Measurements from ENCODE around the gene GRHL3.
"Not testable (repeated sequence)": the region's sequence is repeated elsewhere in the genome, so short reads cannot be mapped to it uniquely, and the experiment has no call there.

Gene GRHL3

DNA sequence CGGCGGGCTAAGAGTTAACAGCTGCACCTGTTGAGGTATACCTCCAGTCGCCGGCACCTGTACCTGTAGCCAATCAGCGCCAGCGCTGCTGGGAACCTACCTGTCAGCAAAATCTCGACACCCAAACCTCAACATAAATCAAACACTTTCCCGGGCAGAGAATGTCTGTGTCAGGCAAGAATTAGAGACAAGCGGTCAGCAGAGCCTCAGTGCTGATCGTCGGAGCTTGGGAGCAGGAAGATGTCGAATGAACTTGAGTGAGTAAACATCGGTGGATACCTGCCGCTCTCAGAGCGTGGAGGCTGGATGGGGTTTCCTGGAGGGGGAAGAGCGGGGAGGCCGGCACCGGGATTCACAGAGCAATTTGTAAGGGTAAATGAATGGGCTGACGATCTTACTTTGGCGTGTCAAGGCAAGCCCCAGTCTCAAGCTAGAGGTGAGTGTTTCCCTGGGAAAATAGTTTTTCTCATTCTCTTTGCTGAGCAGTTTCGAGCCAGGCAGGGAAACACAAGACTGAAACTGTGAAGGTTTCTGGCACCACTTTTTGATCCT is at the start of gene GRHL3:
Gene GRHL3, plus strand, starts transcription at position 46 of the 552 bp plus-strand sequence. Its CDS starts 195 bp downstream, at position 241.
- Histone ChIP-seq H3K9ac (ENCODE audit: low read depth in 1 of 2, low read length in 2 of 2) (peak within 1 kb of the TSS; percentile 22 to 30), H3K27ac (ENCODE audit: low read depth, low read length) (no peak within 1 kb of the TSS), H3K9me3 (ENCODE audit: control insufficient read depth in 1 of 2, low read length in 2 of 2) (no peaks in the 10 kb centered on the region), H3K4me1 (ENCODE audit: control insufficient read depth in 1 of 2, insufficient read depth in 2 of 2, low read length in 2 of 2) (peaks cover 23 to 32% of the 10 kb centered on the region in 2 donors), H3K4me3 (ENCODE audit: low read depth in 1 of 2, low read length in 2 of 2) (peak within 1 kb of the TSS; percentile 41 to 43), H3K36me3 (ENCODE audit: control insufficient read depth in 1 of 2, insufficient read depth in 2 of 2, low read length in 2 of 2) (no peaks in the 10 kb centered on the region), H3K27me3 (ENCODE audit: control insufficient read depth in 1 of 2, insufficient read depth in 2 of 2, low read length in 2 of 2) (peaks cover 5 to 11% of the 10 kb centered on the region in 2 donors)

GRCh38 chr1:24274203-24275103 is 44.7 kb upstream of the GRHL3 start:
- H3K4me3 ChIP-seq (ENCODE audit: low read depth in 1 of 2, low read length in 2 of 2); H3K27me3 ChIP-seq (ENCODE audit: control insufficient read depth in 1 of 2, insufficient read depth in 2 of 2, low read length in 2 of 2); H3K36me3 ChIP-seq (ENCODE audit: control insufficient read depth in 1 of 2, insufficient read depth in 2 of 2, low read length in 2 of 2); H3K27ac ChIP-seq (ENCODE audit: low read depth, low read length); H3K9ac ChIP-seq (ENCODE audit: low read depth in 1 of 2, low read length in 2 of 2); H3K9me3 ChIP-seq (ENCODE audit: control insufficient read depth in 1 of 2, low read length in 2 of 2); H3K4me1 ChIP-seq (ENCODE audit: control insufficient read depth in 1 of 2, insufficient read depth in 2 of 2, low read length in 2 of 2): not testable (repeated sequence)

DNA sequence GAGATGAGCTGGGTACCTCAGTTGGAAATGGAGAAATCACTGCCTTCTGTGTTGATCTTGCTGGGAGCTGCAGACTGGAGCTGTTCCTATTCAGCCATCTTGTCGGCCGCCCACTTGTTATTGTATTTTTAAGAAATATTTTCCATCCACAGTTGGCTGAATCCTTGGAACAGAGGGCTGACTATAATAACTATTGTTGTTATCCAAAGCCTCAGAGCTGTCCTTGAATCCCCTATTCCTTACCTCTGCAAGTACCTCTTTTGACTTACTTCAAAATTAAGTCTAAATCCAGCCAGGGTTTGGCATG is 44.1 kb upstream of the GRHL3 start:
- Histone ChIP-seq H3K9me3 (ENCODE audit: control insufficient read depth in 1 of 2, low read length in 2 of 2) (no peaks in the 10 kb centered on the region), H3K36me3 (ENCODE audit: control insufficient read depth in 1 of 2, insufficient read depth in 2 of 2, low read length in 2 of 2) (no peaks in the 10 kb centered on the region), H3K4me1 (ENCODE audit: control insufficient read depth in 1 of 2, insufficient read depth in 2 of 2, low read length in 2 of 2) (peaks cover 5 to 8% of the 10 kb centered on the region in 2 donors), H3K27ac (ENCODE audit: low read depth, low read length) (no peak overlapping the region), H3K9ac (ENCODE audit: low read depth in 1 of 2, low read length in 2 of 2) (no peak overlapping the region), H3K4me3 (ENCODE audit: low read depth in 1 of 2, low read length in 2 of 2) (no peak overlapping the region), H3K27me3 (ENCODE audit: control insufficient read depth in 1 of 2, insufficient read depth in 2 of 2, low read length in 2 of 2) (no peaks in the 10 kb centered on the region)

GRCh38 chr1:24275510-24275909 is 43.6 kb upstream of the GRHL3 start:
- H3K36me3 ChIP-seq (ENCODE audit: control insufficient read depth in 1 of 2, insufficient read depth in 2 of 2, low read length in 2 of 2), result no peaks in the 10 kb centered on the region
- no peaks in the 10 kb centered on the region for H3K9me3 ChIP-seq (ENCODE audit: control insufficient read depth in 1 of 2, low read length in 2 of 2)
- no peak overlapping the region for H3K4me3 ChIP-seq (ENCODE audit: low read depth in 1 of 2, low read length in 2 of 2)
- no peaks in the 10 kb centered on the region for H3K27me3 ChIP-seq (ENCODE audit: control insufficient read depth in 1 of 2, insufficient read depth in 2 of 2, low read length in 2 of 2)
- no peak overlapping the region for H3K27ac ChIP-seq (ENCODE audit: low read depth, low read length)
- H3K9ac ChIP-seq (ENCODE audit: low read depth in 1 of 2, low read length in 2 of 2), result no peak overlapping the region
- H3K4me1 ChIP-seq (ENCODE audit: control insufficient read depth in 1 of 2, insufficient read depth in 2 of 2, low read length in 2 of 2), result peaks cover 5 to 8% of the 10 kb centered on the region in 2 donors

DNA sequence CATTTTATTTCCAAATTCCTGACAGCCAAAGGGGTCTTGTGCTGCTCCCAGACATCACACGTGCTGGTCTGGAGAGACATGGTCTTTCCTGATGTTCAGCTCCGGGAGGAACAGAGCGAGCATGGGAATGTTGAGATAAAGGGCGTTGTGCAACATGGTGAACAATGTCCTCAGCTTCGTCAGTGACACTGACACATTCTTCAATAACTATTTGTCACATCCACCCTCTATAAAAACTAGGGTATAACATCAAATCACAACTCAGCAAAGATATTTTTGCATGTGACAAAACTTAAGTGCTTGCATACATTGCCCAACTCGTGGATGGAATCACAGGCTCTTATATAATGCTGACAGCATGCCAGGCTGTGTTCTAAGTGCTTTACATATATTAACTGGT is 42.4 kb upstream of the GRHL3 start:
- Histone ChIP-seq H3K9me3 (ENCODE audit: control insufficient read depth in 1 of 2, low read length in 2 of 2) (no peaks in the 10 kb centered on the region), H3K27ac (ENCODE audit: low read depth, low read length) (no peak overlapping the region), H3K4me1 (ENCODE audit: control insufficient read depth in 1 of 2, insufficient read depth in 2 of 2, low read length in 2 of 2) (peaks cover 5 to 8% of the 10 kb centered on the region in 2 donors), H3K36me3 (ENCODE audit: control insufficient read depth in 1 of 2, insufficient read depth in 2 of 2, low read length in 2 of 2) (no peaks in the 10 kb centered on the region), H3K4me3 (ENCODE audit: low read depth in 1 of 2, low read length in 2 of 2) (no peak overlapping the region), H3K9ac (ENCODE audit: low read depth in 1 of 2, low read length in 2 of 2) (peak overlapping the region in 1 of 2 donors; percentile 5), H3K27me3 (ENCODE audit: control insufficient read depth in 1 of 2, insufficient read depth in 2 of 2, low read length in 2 of 2) (no peaks in the 10 kb centered on the region)

DNA sequence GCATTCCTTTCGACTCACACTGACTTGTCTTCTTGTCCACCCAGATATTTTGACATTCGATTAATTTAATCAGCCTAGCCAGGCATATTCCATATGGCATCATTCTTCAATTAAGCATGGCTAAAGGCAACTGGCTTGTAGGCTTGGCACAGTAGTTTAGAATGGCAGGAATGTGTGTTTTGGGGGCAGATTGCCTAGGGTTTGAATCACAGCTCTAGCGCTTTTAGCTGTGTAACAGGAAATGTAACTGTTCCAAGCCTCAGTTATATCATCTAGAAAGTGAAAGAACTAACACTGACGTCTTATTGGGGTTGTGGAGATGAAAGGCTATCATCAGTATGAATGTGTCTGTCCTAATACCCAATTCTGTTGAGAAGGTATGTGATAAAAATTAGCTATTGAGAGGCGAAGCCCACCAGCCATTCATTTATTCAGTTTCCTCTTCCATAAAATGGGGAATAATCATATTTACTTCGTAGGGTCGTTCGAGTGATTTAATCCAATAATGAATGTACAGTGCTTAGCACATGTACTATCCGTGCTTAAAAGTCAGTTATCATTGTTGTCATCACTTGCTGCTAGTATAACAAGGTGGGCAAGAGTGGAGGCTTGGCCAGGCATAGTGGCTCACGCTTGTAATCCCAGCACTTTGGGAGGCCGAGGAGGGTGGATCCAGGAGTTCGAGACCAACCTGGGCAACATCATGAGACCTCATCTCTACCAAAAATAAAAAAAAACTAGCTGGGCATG is 41.6 kb upstream of the GRHL3 start:
- peak overlapping the region in 1 of 2 donors; percentile 5 for H3K9ac ChIP-seq (ENCODE audit: low read depth in 1 of 2, low read length in 2 of 2)
- H3K27ac ChIP-seq (ENCODE audit: low read depth, low read length), result no peak overlapping the region
- no peak overlapping the region for H3K4me3 ChIP-seq (ENCODE audit: low read depth in 1 of 2, low read length in 2 of 2)
- H3K9me3 ChIP-seq (ENCODE audit: control insufficient read depth in 1 of 2, low read length in 2 of 2), result no peaks in the 10 kb centered on the region
- peaks cover 5 to 8% of the 10 kb centered on the region in 2 donors for H3K4me1 ChIP-seq (ENCODE audit: control insufficient read depth in 1 of 2, insufficient read depth in 2 of 2, low read length in 2 of 2)
- H3K36me3 ChIP-seq (ENCODE audit: control insufficient read depth in 1 of 2, insufficient read depth in 2 of 2, low read length in 2 of 2), result no peaks in the 10 kb centered on the region
- H3K27me3 ChIP-seq (ENCODE audit: control insufficient read depth in 1 of 2, insufficient read depth in 2 of 2, low read length in 2 of 2), result no peaks in the 10 kb centered on the region

DNA sequence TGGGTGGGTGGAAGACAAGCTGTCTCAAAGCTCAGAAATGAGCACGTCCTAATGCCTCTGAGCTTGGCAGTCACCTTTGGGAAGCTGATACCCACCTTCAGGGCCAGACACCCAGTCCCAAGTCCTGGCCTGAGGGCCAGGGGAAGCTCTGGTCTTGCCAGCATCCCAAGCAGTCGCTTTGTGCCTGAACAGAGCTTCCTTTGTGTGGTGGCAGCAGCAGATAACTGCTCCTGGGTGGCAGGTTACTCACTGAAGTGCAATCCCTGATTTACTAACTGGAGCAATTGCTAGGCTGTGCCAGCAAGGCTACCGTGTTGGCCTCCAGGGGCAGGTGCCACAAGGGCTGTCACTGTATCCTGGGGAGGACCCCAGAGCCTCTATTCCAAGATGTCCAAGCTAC is 40.4 kb upstream of the GRHL3 start:
- no peak overlapping the region for H3K9ac ChIP-seq (ENCODE audit: low read depth in 1 of 2, low read length in 2 of 2)
- no peaks in the 10 kb centered on the region for H3K27me3 ChIP-seq (ENCODE audit: control insufficient read depth in 1 of 2, insufficient read depth in 2 of 2, low read length in 2 of 2)
- no peak overlapping the region for H3K4me3 ChIP-seq (ENCODE audit: low read depth in 1 of 2, low read length in 2 of 2)
- no peaks in the 10 kb centered on the region for H3K9me3 ChIP-seq (ENCODE audit: control insufficient read depth in 1 of 2, low read length in 2 of 2)
- H3K4me1 ChIP-seq (ENCODE audit: control insufficient read depth in 1 of 2, insufficient read depth in 2 of 2, low read length in 2 of 2), result peaks cover 10 to 11% of the 10 kb centered on the region in 2 donors
- H3K27ac ChIP-seq (ENCODE audit: low read depth, low read length), result no peak overlapping the region
- H3K36me3 ChIP-seq (ENCODE audit: control insufficient read depth in 1 of 2, insufficient read depth in 2 of 2, low read length in 2 of 2), result no peaks in the 10 kb centered on the region

GRCh38 chr1:24279590-24280232 is 39.4 kb upstream of the GRHL3 start:
- H3K36me3 ChIP-seq (ENCODE audit: control insufficient read depth in 1 of 2, insufficient read depth in 2 of 2, low read length in 2 of 2), result no peaks in the 10 kb centered on the region
- H3K27ac ChIP-seq (ENCODE audit: low read depth, low read length), result no peak overlapping the region
- peaks cover 11 to 13% of the 10 kb centered on the region in 2 donors for H3K4me1 ChIP-seq (ENCODE audit: control insufficient read depth in 1 of 2, insufficient read depth in 2 of 2, low read length in 2 of 2)
- H3K9ac ChIP-seq (ENCODE audit: low read depth in 1 of 2, low read length in 2 of 2), result no peak overlapping the region
- H3K9me3 ChIP-seq (ENCODE audit: control insufficient read depth in 1 of 2, low read length in 2 of 2), result no peaks in the 10 kb centered on the region
- no peak overlapping the region for H3K4me3 ChIP-seq (ENCODE audit: low read depth in 1 of 2, low read length in 2 of 2)
- H3K27me3 ChIP-seq (ENCODE audit: control insufficient read depth in 1 of 2, insufficient read depth in 2 of 2, low read length in 2 of 2), result no peaks in the 10 kb centered on the region

- H3K4me3 ChIP-seq (ENCODE audit: low read depth in 1 of 2, low read length in 2 of 2), result no peak overlapping the region
- H3K9me3 ChIP-seq (ENCODE audit: control insufficient read depth in 1 of 2, low read length in 2 of 2), result no peaks in the 10 kb centered on the region
- H3K4me1 ChIP-seq (ENCODE audit: control insufficient read depth in 1 of 2, insufficient read depth in 2 of 2, low read length in 2 of 2), result peaks cover 11 to 13% of the 10 kb centered on the region in 2 donors
- H3K9ac ChIP-seq (ENCODE audit: low read depth in 1 of 2, low read length in 2 of 2), result no peak overlapping the region
- no peaks in the 10 kb centered on the region for H3K36me3 ChIP-seq (ENCODE audit: control insufficient read depth in 1 of 2, insufficient read depth in 2 of 2, low read length in 2 of 2)
- no peak overlapping the region for H3K27ac ChIP-seq (ENCODE audit: low read depth, low read length)
- no peaks in the 10 kb centered on the region for H3K27me3 ChIP-seq (ENCODE audit: control insufficient read depth in 1 of 2, insufficient read depth in 2 of 2, low read length in 2 of 2)
Observed at GRCh38 chr1:24281591-24281990, 37.6 kb upstream of the GRHL3 start.

DNA sequence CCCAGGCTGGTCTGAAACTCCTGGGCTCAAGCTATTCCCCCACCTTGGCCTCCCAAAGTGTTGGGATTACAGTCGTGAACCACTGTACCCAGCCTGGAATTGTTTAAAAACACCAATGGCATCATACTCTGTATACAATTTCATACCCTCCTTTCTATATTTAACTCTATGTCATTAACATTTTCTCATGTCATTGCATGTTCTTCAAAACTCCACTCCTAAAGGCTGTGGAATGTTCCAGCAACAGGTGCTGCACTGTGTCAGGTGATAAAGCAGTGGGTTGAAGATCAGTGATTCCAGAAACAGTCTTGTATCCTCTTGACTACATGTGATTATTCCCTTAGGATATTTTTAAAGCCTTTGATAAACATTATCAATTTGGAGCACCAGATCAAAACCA is 36.7 kb upstream of the GRHL3 start:
- Histone ChIP-seq H3K36me3 (ENCODE audit: control insufficient read depth in 1 of 2, insufficient read depth in 2 of 2, low read length in 2 of 2) (no peaks in the 10 kb centered on the region), H3K27ac (ENCODE audit: low read depth, low read length) (no peak overlapping the region), H3K4me1 (ENCODE audit: control insufficient read depth in 1 of 2, insufficient read depth in 2 of 2, low read length in 2 of 2) (peaks cover 5 to 9% of the 10 kb centered on the region in 2 donors), H3K9me3 (ENCODE audit: control insufficient read depth in 1 of 2, low read length in 2 of 2) (no peaks in the 10 kb centered on the region), H3K4me3 (ENCODE audit: low read depth in 1 of 2, low read length in 2 of 2) (no peak overlapping the region), H3K27me3 (ENCODE audit: control insufficient read depth in 1 of 2, insufficient read depth in 2 of 2, low read length in 2 of 2) (no peaks in the 10 kb centered on the region), H3K9ac (ENCODE audit: low read depth in 1 of 2, low read length in 2 of 2) (no peak overlapping the region)

All from duodenal mucosa (tissue), 2 donors.